HG03175 (cell line): ENCODE measurements around the gene ERICH6.
A peak's percentile ranks its signal among the peaks of the same experiment; 100 is the strongest.

Source experiments
- ATAC-seq: cut with Tn5 transposase; IDR thresholded peaks from one replicate; pipeline ENCODE4 v1.9.1; 2021; ENCODE audit warnings: mild to moderate bottlenecking, moderate library complexity; ENCODE audit not compliant: unreplicated experiment

Gene ERICH6

GRCh38 chr3:150687613-150688012, 16.1 kb downstream of the ERICH6 start:
- no peak for ATAC-seq

- ATAC-seq = no peak
These were observed 20.9 kb downstream of the ERICH6 start for GRCh38 chr3:150682824-150683223.

- no peak for ATAC-seq
These were observed 21.4 kb downstream of the ERICH6 start for GRCh38 chr3:150682279-150682678.

GRCh38 chr3:150681057-150681456, 22.7 kb downstream of the ERICH6 start:
- ATAC-seq = peak; percentile 97

GRCh38 chr3:150680562-150680961, 23.2 kb downstream of the ERICH6 start:
- no peak for ATAC-seq

GRCh38 chr3:150675587-150675986, 28.1 kb downstream of the ERICH6 start:
- no peak for ATAC-seq

- ATAC-seq = no peak
These were observed 29.8 kb downstream of the ERICH6 start for GRCh38 chr3:150673966-150674365.

- no peak for ATAC-seq
These were observed 37.6 kb downstream of the ERICH6 start for GRCh38 chr3:150666167-150666566.

- no peak for ATAC-seq
These were observed 40.3 kb downstream of the ERICH6 start for GRCh38 chr3:150663461-150663860.

- no peak for ATAC-seq
These were observed 41.1 kb downstream of the ERICH6 start for GRCh38 chr3:150662410-150663200.

GRCh38 chr3:150656316-150656715, 47.4 kb downstream of the ERICH6 start:
- ATAC-seq = no peak

GRCh38 chr3:150653110-150653561, 50.6 kb downstream of the ERICH6 start:
- peak; percentile 78 for ATAC-seq

GRCh38 chr3:150640256-150640655, 63.5 kb downstream of the ERICH6 start:
- no peak for ATAC-seq

GRCh38 chr3:150639262-150639661, 64.5 kb downstream of the ERICH6 start:
- no peak for ATAC-seq

- ATAC-seq = no peak
These were observed 67.5 kb downstream of the ERICH6 start for GRCh38 chr3:150636258-150636657.

GRCh38 chr3:150635526-150635925, 68.2 kb downstream of the ERICH6 start:
- ATAC-seq = peak; percentile 78

- ATAC-seq = no peak
These were observed 68.6 kb downstream of the ERICH6 start for GRCh38 chr3:150635076-150635475.

- no peak for ATAC-seq
These were observed 72.1 kb downstream of the ERICH6 start for GRCh38 chr3:150631515-150632221.

GRCh38 chr3:150627557-150627956, 76.2 kb downstream of the ERICH6 start:
- no peak for ATAC-seq

GRCh38 chr3:150626148-150626930, 77.4 kb downstream of the ERICH6 start:
- no peak for ATAC-seq

- ATAC-seq = no peak
These were observed 79.8 kb downstream of the ERICH6 start for GRCh38 chr3:150623945-150624344.
